CD4-positive, alpha-beta T cell treated with Interferon alpha-2 for 1 hour (primary cell): ENCODE data around the gene STX4.
"Not testable (repeated sequence)": the region's sequence is repeated elsewhere in the genome, so short reads cannot be mapped to it uniquely, and the experiment has no call there.

Experiments
- DNase-seq, 2 donors: peaks; one replicate each; pipeline ENCODE4 v3.0.0-alpha.2; 2020 to 2022

Gene STX4

DNA sequence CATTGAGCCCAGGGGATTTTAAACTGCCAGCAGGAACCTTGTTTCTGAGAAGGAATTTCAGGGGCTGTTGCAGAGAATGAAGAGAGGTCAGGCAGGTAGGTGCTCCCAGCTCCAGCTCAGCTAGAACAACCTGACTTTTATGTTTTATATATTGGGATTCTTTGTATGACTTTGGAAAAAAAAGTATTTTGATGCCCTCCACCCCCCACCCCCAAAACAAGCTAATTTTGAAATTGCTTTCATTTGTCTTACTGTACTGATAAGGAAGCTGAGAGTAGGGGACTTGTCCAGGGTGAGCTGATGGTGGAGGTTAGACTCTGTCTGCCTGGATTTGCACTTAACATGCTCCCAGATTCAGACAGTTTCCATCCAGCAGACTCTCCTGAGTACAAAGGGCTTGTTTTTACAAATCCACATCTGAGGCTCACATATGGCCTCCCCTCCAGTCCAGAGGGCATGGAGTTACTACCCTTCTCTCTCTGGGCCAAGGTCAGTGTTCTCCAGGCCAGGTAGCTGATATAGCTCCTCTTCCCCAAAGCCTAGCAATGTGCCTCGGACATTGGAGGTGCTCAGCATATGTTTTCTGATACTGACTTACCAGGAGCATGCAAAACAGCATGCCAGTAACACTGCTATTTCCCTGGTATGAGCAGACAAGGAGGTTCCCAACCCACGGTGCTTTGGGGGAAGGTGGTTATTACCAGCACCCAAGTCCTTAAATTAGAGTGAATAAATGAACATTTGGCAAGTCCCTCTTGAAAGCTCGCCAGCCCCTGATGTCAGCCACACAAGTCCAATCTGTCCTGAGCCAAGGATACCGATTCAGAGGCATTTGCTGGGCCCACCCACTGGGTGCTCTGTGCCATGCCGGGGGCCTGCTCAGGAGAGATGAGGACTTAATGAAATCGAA lies 34.3 kb upstream of the STX4 start:
- DNase-seq = no peak

DNA sequence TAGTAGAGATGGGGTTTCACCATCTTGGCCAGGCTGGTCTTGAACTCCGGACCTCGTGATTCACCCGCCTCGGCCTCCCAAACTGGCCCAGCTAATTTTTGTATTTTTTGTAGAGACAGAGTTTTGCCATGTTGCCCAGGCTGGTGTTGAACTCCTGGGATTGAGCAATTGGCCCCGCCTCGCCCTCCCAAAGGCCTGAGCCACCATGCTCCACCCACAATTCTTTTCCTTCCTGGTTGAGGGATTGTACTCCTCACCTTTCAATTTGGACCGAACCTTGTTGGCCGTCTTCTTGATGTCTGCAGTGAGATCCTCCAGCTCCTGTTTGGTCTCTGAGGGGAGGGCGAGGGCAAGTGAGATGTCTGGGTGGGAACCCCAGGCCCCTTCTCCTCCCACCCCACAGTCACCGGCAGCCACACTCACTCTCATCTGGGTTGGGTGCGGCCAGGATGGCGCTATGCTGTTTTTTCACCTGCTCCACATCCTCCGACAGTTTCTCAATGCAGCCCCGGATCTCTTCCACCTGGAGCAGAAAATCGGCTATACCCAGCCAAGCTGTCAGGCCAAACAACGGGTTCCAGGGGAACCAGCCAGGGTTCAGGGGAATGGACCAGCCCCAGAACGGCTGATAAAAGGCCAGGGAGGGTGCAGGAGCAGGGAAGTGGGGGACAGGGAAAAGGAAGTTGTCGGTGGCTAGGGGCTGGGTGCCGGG lies 32.5 kb upstream of the STX4 start:
- no peak for DNase-seq

DNA sequence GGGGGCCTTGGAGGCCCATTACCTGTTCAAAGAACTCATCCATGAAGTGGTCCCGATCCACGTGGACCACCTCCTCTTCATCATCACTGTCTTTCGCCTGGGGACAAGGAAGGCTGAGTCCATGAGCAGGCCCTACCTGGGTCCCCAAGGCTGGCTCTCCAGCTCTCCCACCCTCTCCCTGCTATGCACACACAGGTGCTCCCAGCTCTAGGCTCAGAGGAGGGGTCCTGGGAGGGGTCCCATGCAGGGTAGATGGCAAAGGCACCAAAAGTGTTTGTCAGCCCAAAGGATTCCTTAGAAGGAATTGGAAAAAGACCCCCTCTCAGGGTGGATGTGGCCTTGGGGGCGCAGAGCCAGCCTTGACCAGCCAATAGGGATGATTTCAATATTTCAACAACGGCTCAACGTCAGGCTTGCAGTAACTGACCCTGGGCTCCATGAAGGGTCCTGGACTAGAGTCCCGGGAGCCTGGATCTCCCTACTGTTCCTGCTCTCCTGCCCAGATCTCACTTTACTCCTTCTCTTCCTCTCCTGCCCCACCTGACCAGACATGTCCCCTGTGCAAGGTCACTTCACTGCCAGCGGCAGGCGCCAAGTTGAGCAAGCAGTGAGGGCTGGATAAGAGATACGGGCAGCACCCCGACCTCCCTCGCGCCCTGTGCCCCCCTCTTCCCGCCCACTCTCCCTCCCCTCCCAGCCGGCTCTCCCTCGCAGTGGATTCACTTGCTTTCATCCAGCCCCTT lies 31.7 kb upstream of the STX4 start:
- no peak for DNase-seq

DNA sequence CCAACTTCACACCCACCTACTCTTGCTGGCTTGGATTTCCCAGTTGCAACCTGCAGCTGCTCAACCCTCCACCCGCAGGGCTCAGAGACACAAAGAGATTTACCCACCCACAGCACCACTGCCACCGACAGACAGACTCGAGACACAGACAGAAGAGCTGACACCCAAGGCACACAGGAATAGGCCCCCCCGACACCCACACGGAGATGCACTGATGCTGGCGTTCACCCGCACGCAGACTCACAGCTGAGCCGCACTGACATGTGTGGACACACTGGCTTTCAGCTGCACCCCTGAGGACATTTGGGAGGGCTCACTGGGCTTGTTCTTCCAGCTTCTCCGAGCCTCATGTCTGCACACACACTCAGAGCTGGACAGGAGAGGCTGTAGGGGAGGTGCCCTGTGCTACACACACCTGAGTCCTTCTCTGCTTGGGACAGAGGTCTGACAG lies 31.1 kb upstream of the STX4 start:
- no peak for DNase-seq

DNA sequence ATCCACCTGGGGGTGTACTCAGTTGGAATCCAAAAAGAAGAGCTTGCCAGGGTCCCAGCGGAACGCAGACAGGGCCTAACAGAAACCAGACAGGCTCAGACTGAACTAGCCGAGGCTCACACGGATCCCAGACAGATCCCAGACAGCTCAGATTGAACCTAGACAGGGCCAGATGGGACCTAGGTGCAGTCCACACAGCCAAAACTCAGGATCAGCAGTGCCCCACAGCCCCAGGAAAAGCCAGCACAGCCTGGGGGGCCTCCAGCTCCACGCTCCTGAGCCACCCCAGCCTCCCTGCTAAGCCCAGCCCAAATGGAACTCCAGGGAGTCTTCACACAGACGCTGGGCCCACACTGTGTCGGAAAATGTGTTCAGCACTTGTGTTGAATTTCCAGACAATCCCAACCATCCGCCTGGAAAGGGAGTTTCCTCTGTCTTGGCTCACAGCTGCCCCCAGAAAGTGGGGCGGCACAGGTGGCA lies 30.5 kb upstream of the STX4 start:
- no peak for DNase-seq

DNA sequence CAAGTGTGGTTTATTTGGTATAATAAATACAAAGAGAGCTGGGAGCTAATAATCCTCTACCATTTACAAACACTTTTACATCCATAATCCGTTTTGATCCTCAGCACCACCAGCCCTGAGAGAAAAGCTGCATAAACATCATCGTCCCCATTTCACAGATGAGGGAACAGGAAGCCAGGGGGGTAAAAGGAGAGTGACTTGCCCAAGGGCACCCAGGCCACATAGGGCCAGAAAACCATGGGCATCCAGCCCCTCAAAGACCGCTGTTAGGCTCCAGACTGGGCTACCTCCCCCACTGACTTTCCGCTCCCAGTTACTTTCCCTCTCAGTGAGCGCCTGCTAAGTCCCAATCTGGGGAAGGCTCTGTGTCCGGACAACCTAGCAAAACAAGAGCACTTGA lies 29.6 kb upstream of the STX4 start:
- DNase-seq = no peak

DNA sequence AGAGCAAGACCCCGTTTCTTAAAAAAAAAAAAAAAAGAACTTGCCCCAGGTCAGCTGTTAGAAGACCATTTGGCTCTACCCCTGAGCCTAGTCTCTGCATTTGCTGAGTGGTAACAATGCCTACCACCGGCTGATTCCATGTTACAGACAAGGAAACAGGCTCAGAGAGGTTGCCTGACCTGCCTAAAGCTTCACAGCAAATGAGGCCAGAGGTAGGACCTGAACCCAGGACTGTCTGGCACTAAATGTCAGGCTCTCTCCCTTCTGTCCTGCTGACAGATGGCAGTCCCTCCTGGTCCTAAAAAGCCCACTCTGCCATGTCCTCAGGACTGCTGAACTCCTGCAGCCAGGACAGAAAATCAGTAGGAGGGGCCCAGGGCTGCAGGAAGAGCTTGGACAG lies 28.7 kb upstream of the STX4 start:
- no peak for DNase-seq

DNA sequence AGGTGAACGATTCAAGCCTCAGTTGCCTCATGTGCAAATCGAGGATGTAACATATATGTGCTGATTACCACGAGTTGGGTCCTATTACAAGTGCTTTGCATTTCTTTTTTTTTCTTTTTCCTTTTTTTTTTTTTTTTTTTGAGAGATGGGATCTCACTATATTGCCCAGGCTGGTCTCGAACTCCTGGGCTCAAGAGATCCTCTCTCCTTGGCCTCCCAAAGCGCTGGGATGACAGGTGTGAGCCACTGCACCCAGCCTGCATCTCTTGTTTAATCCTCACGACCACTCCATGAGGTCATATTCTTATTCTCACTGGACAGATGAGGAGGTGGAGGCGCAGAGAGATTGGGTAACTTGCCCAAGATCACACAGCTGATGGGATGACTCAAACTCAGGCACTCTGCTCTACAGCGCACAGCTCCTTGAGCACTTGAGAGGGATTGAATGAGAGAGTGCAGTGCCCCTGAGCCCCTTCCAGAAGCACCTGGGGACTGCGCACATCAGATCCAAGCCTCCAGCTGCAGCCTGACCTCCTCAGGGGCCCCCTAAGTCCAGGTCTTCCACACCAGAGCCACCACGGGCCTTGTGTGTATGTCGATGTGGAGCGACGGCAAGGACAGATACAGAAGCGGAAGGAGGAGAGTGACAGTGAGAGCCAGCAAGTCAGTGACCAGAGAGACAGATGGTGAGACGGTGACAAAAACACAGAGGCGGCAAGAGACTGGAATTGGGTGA lies 27.8 kb upstream of the STX4 start:
- no peak for DNase-seq

DNA sequence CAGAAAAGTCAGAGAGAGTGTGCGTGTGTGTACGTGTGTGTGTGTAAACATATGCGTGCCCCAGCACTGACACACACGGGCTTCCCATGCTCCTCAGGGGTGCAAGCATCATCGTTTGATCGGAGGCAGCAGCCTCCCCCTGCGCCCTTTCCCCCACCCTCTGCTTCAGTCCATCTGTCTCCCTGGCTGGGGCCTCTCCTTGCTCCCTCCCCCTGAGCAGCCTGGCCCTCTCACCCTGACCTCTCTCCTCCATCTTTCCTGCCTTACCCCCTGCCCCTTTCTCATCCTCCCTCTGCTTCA lies 27.3 kb upstream of the STX4 start:
- no peak for DNase-seq

DNA sequence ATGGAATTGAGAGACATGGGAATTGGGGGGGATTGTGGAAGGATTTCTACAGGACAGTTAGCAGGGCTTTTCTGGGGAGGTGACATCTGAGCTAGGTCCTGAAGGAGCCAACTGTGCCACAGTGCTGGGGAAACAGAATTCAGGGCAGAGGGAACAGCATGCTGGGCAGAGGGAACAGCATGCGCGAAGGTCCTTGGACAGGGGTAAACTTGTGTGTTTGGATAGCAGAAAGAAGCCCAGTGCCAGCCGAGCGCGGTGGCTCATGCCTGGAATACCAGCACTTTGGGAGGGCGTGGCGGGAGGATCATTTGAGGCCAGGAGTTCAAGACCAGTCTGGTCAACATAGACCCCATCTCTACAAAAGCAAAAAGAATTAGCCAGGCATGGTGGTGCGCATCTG lies 26.8 kb upstream of the STX4 start:
- no peak for DNase-seq

DNA sequence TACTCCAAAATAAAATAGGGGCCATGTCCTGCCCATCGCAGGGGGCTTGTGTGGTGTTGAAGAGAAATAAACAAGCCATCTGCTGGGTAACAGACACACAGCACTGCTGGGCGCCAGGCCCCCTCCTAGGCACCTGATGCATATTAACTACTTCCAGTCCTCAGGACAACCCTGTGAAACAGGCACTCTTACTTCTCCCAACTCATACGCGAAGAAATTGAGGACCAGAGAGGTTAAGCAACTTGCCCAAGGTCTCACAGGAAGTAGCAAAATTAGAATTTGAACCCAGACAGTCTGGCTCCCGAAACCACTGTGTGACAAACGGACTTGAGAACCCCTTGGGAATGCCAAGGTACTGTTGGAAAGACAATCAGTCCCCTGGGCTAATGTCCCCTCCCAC lies 25.7 kb upstream of the STX4 start:
- DNase-seq = no peak

DNA sequence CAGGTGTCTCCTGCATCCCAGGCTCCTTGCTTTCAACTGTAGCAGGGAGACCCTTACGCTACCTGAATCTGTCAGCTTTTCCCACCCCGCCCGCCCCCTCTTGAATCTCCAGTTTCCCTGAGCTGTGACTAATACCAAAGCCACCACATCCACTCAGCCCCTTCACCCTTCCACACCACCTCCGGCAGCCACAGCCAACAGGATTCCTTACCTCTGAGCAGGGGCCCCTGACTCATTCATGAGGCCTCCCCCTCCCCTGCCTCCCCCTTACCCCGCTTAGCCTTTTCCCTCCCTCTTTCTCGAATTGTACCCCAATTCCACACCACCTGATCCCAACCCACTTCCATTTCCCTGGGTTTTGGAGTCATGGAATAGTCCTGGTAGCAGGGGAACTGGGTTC lies 25.2 kb upstream of the STX4 start:
- no peak for DNase-seq

DNA sequence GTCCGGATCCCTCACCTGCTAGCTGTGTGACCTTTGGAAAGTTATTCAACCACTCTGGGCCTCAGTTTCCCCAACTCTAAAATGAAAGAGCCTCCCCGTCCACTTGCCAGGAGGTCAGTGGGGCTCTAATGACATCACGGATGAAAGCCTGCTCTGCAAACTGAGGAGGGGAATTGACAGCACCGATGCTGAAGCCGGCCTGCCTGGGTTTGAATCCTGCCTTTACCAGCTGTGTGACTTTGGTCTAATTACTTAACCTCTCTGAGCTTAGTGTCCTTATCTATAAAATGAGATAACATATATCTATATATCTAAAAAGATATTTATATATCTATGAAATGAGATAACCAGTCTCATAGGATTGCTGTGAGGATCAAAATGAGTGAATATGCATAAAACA lies 24.8 kb upstream of the STX4 start:
- no peak for DNase-seq

DNA sequence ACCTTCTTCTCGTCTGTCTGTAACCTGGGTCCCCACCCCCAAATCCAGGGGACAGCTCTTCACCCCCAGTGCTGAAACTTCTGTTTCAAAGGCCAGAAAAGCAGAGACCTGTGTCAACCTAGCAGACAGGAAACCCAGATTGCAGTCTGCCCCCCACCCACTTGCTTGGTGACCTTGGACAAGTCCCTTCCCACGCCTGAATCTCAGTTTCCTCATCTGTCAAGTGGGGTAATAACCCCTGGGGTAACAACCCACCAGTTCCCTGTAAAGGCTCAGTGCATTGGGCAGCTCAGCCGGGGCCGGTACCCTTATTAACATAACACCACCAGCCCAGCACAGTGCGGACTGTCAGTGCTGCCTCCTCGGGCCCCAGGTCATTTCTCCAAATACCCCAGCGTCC lies 24.2 kb upstream of the STX4 start:
- DNase-seq = no peak

DNA sequence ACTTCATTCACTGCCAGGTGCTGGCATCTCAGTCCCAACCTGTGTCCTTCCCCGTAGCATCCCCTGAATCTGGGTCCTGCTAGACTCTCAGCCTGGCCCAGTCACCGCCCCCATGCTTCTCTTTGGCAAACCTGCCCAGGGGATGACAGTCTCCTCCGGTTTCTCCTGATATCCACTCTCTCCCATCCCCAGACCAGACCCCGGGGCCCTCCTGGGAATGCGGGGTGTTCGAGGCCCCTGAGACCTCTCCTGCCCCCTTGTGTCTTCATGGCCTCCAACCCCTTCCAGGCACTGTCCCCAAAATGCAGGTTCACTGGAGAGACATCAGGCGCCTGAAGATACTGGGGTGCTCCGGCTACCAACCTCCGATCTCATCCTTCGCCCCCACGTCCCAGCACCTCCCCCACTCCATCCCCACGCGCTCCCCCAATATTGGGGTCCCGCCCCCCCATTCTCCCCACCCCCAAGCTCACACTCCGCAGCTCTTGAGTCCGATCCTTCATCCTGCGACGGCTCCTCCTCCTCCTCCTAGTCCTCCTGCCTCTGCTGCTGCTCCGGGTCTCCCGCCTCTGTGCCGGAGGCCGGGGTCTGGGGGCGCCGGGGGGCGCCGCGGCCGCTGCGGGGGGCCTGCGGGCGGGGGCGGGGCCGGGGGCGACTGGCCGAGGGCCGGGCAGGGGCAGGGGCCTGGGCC lies 23.3 kb upstream of the STX4 start:
- DNase-seq = no peak

DNA sequence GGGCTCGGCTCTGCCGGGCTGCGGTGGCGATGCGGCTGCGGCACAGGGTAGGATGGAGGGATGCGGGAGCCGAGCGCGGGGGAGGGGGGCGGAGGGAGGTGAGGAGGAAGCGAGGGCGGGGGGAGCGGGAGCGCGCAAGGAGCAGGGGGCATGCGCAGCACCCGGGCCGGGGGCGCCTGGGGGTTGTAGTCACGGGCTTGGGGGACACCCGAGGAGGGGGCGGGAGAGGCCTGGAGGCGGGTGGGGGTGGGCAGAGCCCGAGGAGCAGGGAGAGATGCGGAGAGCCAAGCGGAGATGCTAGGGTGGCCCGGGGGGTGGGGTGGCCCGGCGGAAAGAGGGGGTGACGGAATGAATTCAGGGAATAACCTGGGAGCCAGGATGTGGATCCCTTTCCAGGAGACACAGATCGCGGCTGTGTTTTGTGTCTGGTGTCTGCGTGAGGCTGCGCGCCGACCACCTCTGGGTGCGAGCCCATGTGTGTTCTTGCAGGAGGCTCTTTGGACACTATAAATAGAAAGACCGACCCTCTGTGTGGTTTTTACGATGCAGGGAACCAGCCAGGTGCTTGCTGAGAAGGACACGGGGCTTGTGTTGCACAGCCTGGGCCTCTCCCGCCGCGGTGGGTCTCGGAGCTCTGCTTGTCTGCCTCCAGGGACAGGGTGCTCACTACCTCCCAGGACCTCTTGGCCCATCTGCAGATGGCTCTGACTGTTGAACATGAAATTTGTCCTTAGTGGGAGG lies 22.6 kb upstream of the STX4 start, which contains the start of gene STX1B:
STX1B (minus strand) TSS at position 54 of the 741 bp plus-strand sequence. CDS start 242 bp downstream, outside the sequence.
- peak; percentile 50 to 55 for DNase-seq

DNA sequence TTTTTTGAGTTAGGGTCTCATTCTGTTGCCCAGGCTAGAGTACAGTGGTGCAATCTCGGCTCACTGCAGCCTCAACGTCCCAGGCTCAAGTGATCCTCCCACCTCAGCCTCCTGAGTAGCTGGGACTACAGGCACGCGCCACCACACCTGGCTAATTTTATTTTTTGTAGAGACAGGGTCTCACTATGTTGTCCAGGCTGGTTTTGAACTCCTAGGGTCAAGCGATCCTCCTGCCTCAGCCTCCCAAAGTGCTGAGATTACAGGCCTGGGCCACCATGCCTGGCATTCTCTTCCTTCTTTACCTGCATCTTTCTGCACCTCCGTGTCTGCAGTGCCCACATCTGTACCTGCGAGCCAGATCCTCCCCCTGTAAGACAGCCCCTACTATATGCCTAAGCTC lies 21.5 kb upstream of the STX4 start:
- DNase-seq = not testable (repeated sequence)

DNA sequence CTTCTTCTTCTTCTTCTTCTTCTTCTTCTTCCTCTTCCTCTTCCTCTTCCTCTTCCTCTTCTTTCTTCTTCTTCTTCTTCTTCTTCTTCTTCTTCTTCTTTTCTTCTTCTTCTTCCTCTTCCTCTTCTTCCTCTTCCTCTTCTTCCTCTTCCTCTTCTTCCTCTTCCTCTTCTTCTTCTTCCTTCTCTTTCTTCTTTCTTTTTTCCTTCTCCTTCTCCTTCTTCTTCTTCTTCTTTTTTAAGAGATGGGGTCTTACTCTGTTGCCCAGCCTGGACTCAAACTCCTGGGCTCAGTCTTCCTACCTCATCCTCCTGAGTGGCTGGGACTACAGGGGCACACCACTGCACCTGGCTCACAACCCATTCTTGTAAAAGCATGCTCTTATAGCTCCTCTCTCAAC lies 20.1 kb upstream of the STX4 start:
- DNase-seq = not testable (repeated sequence)

DNA sequence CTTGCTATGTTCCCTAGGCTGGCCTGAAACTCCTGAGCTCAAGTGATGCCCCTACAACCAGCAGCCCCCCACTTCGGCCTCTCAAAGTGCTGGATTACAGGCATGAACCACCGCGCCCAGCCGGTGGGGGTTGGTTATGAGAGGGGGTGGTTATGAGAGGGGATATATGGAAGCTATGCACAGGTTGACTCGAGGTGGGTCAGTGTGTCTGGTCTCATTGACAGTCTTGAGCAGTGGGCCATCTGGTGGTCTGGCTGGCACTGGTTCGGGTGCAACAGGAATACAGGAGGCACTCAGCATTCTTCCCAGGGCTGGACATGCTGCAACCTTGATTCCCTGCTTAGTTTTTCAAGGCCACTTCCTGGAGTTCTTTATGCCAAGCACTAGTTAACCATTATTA lies 17.3 kb upstream of the STX4 start:
- no peak for DNase-seq

DNA sequence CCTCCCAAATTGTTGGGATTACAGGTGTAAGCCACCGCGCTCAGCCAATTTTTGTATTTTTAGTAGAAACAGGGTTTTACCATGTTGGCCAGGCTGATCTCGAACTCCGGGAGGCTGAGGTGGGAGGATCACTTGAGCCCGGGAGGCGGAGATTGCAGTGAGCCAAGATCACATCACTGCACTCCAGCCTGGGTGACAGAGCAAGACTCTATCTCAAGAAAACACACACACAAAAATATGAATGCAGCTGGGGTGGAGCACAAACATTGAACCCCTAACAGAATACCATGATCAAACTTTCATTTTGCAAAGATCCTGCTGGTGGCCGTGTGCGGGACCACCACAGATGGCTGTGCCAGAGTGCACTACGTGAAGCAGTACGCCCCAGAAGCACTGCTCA lies 15.6 kb upstream of the STX4 start:
- not testable (repeated sequence) for DNase-seq

DNA sequence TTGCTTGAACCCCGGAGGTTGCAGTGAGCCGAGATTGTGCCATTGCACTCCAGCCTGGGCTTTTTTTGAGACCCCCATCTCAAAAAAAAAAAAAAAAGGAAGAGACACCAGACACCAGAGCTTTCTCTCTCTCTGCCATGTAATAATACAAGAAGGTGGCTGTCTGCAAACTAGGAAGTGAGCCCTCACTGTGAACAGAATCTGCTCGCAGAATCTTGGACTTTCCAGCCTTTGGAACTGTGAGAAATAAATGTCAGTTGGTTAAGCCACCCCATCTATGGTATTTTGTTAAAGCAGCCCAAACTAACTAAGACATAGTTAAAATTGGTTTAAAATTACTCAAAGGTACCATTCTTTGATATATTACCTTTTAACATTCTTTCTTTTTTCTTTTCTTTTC lies 12.8 kb upstream of the STX4 start:
- no peak for DNase-seq
